ENCODE measurements around the gene OR2A7. TPM values are rescaled to one million over a fixed set of nuclear protein-coding genes. Genes with fewer than 3 reads are reported as not detected.
"Not testable (repeated sequence)": the region's sequence is repeated elsewhere in the genome, so short reads cannot be mapped to it uniquely, and the experiment has no call there.

The OR2A7 gene, protein sequence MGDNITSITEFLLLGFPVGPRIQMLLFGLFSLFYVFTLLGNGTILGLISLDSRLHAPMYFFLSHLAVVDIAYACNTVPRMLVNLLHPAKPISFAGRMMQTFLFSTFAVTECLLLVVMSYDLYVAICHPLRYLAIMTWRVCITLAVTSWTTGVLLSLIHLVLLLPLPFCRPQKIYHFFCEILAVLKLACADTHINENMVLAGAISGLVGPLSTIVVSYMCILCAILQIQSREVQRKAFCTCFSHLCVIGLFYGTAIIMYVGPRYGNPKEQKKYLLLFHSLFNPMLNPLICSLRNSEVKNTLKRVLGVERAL
- 0.22 and 0.25 TPM in 2 replicates for total RNA-seq (2012; rRNA removed)

DNA sequence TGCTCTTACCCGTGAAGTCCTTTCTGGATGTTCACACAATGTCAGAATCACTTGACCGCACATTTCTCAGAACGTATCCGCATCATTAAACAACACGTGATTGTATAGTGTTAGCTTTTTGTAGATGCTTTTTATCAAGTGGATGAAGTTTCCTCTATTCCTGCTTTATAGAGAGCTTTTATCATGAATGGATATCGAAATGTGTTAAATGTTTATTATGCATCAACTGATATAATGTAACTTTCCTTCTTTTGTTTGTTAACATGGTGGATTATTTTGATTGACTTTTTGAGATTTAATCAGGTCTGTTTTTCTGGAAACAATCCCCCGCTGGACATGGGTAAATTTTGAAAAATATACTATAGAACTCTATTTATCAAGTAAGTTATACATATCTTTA is at the start of gene OR2A7:
TSS of gene OR2A7 (minus strand) at position 101 of the 400 bp plus-strand sequence. CDS start 5,164 bp downstream, outside the sequence.
- not testable (repeated sequence) for H3K4me2 ChIP-seq (ENCODE audit: low read length); H3K36me3 ChIP-seq (ENCODE audit: insufficient read depth, low read length); H3K9ac ChIP-seq (ENCODE audit: low read depth, low read length); H3K9me3 ChIP-seq (replicated peaks; ENCODE audit: low read length); H3K27me3 ChIP-seq (ENCODE audit: control insufficient read depth, insufficient read depth, low read length); H3K4me3 ChIP-seq (ENCODE audit: low read length); H3K4me1 ChIP-seq (ENCODE audit: control insufficient read depth, insufficient read depth, low read length)

- not testable (repeated sequence) for H3K9me3 ChIP-seq (replicated peaks; ENCODE audit: low read length); H3K27me3 ChIP-seq (ENCODE audit: control insufficient read depth, insufficient read depth, low read length); H3K36me3 ChIP-seq (ENCODE audit: insufficient read depth, low read length); H3K4me2 ChIP-seq (ENCODE audit: low read length); H3K9ac ChIP-seq (ENCODE audit: low read depth, low read length); H3K4me1 ChIP-seq (ENCODE audit: control insufficient read depth, insufficient read depth, low read length); H3K4me3 ChIP-seq (ENCODE audit: low read length)
These were observed 47.4 kb upstream of the OR2A7 start, which contains the start of gene OR2A1 for GRCh38 chr7:144311872-144312469. OR2A1 (plus strand) TSS chr7:144312419; CDS start chr7:144318125, 5,706 bp downstream.

DNA sequence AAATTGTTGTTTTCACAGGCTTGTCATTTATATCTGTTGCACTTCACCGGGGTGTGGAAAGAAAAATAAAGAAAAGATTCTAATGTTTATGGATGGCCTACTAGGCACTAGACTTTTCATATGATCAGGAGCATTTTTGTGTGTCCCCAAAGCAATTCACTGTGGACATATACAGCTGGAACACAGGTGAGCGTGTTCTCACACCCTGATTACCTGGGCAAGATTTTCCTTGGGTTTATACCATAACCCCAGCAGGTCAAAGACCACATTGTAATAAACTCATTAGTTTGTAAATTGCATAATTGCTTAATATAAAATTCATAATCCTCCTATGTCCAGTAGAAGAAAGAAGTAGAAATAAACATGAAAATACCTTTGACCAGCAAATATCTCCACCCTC is 46.6 kb upstream of the OR2A7 start:
- H3K9ac ChIP-seq (ENCODE audit: low read depth, low read length); H3K27me3 ChIP-seq (ENCODE audit: control insufficient read depth, insufficient read depth, low read length); H3K4me3 ChIP-seq (ENCODE audit: low read length); H3K4me2 ChIP-seq (ENCODE audit: low read length); H3K9me3 ChIP-seq (replicated peaks; ENCODE audit: low read length); H3K4me1 ChIP-seq (ENCODE audit: control insufficient read depth, insufficient read depth, low read length); H3K36me3 ChIP-seq (ENCODE audit: insufficient read depth, low read length): not testable (repeated sequence)

GRCh38 chr7:144309702-144310101 is 45.1 kb upstream of the OR2A7 start:
- not testable (repeated sequence) for H3K4me1 ChIP-seq (ENCODE audit: control insufficient read depth, insufficient read depth, low read length); H3K9me3 ChIP-seq (replicated peaks; ENCODE audit: low read length); H3K4me3 ChIP-seq (ENCODE audit: low read length); H3K36me3 ChIP-seq (ENCODE audit: insufficient read depth, low read length); H3K9ac ChIP-seq (ENCODE audit: low read depth, low read length); H3K4me2 ChIP-seq (ENCODE audit: low read length); H3K27me3 ChIP-seq (ENCODE audit: control insufficient read depth, insufficient read depth, low read length)

GRCh38 chr7:144305156-144305555 is 40.6 kb upstream of the OR2A7 start:
- H3K9me3 ChIP-seq (replicated peaks; ENCODE audit: low read length); H3K4me2 ChIP-seq (ENCODE audit: low read length); H3K4me3 ChIP-seq (ENCODE audit: low read length); H3K4me1 ChIP-seq (ENCODE audit: control insufficient read depth, insufficient read depth, low read length); H3K36me3 ChIP-seq (ENCODE audit: insufficient read depth, low read length); H3K9ac ChIP-seq (ENCODE audit: low read depth, low read length); H3K27me3 ChIP-seq (ENCODE audit: control insufficient read depth, insufficient read depth, low read length): not testable (repeated sequence)

DNA sequence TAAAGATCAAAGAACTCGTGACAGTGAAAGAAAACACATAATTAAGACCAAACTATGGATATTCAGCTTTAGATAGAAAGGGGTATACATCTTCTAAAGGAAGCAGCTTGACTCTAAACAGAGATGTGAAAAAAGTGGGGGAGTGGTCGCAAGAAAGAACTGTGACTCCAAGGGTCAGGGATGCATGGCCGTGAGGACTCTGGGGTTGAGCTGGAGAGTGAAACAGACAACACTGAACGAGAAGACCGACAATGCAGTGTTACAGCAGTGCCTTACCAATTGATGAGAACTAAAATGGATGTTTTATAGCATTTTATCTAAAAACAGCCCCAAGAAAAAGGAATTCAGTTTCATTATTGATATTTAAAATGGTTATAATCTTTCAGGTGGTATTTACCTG is 39.0 kb upstream of the OR2A7 start:
- H3K9ac ChIP-seq (ENCODE audit: low read depth, low read length); H3K9me3 ChIP-seq (replicated peaks; ENCODE audit: low read length); H3K36me3 ChIP-seq (ENCODE audit: insufficient read depth, low read length); H3K4me1 ChIP-seq (ENCODE audit: control insufficient read depth, insufficient read depth, low read length); H3K4me3 ChIP-seq (ENCODE audit: low read length); H3K27me3 ChIP-seq (ENCODE audit: control insufficient read depth, insufficient read depth, low read length); H3K4me2 ChIP-seq (ENCODE audit: low read length): not testable (repeated sequence)

- not testable (repeated sequence) for H3K9me3 ChIP-seq (replicated peaks; ENCODE audit: low read length); H3K4me3 ChIP-seq (ENCODE audit: low read length); H3K27me3 ChIP-seq (ENCODE audit: control insufficient read depth, insufficient read depth, low read length); H3K36me3 ChIP-seq (ENCODE audit: insufficient read depth, low read length); H3K4me1 ChIP-seq (ENCODE audit: control insufficient read depth, insufficient read depth, low read length); H3K9ac ChIP-seq (ENCODE audit: low read depth, low read length); H3K4me2 ChIP-seq (ENCODE audit: low read length)
These were observed 38.1 kb upstream of the OR2A7 start for GRCh38 chr7:144302578-144303303.

DNA sequence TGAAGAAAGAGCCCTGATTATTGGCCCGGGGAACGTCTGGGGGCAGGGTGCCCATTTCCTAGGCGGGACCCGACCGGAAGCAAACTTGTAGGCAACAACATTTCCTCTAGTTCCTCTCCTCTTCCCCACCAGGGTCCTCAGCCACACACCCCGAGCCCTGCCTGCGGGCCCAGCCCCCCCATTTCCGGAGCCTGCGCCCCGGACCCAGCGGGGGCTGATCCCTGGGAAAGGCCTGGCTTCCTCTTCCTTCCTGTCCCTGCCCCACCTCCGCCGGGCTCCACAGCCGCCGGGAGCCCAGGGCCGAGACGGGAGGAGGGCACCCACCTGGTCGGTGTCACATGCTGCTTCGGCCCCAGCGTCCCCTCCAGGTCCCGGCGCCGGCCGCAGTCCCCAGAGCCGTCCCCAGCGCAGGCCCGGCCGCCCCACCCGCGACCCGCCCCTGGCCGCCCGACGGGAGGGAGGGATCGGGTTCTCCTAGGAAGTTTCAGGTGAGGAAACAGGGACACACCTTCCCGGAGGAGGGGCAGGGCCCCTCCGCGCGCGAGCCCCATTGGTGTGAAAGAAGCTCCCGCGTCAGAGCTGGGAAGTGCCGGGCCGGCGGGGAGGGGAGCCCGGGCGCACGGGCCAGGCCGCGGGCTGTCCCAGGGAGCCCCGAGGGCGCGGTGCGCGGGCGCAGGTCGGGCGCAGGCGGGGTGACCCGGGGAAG is 29.4 kb upstream of the OR2A7 start:
- not testable (repeated sequence) for H3K4me2 ChIP-seq (ENCODE audit: low read length); H3K36me3 ChIP-seq (ENCODE audit: insufficient read depth, low read length); H3K9ac ChIP-seq (ENCODE audit: low read depth, low read length); H3K4me3 ChIP-seq (ENCODE audit: low read length); H3K27me3 ChIP-seq (ENCODE audit: control insufficient read depth, insufficient read depth, low read length); H3K9me3 ChIP-seq (replicated peaks; ENCODE audit: low read length); H3K4me1 ChIP-seq (ENCODE audit: control insufficient read depth, insufficient read depth, low read length)

- H3K9me3 ChIP-seq (replicated peaks; ENCODE audit: low read length); H3K4me1 ChIP-seq (ENCODE audit: control insufficient read depth, insufficient read depth, low read length); H3K4me2 ChIP-seq (ENCODE audit: low read length): not testable (repeated sequence)
These were observed 28.0 kb upstream of the OR2A7 start for GRCh38 chr7:144292384-144293161.

GRCh38 chr7:144291607-144292006 is 27.0 kb upstream of the OR2A7 start:
- H3K4me3 ChIP-seq (ENCODE audit: low read length); H3K4me1 ChIP-seq (ENCODE audit: control insufficient read depth, insufficient read depth, low read length); H3K9ac ChIP-seq (ENCODE audit: low read depth, low read length); H3K36me3 ChIP-seq (ENCODE audit: insufficient read depth, low read length); H3K27me3 ChIP-seq (ENCODE audit: control insufficient read depth, insufficient read depth, low read length); H3K9me3 ChIP-seq (replicated peaks; ENCODE audit: low read length); H3K4me2 ChIP-seq (ENCODE audit: low read length): not testable (repeated sequence)

More at GRCh38 chr7:144292384-144293161, 28.0 kb upstream of the OR2A7 start:
- H3K4me3 ChIP-seq (ENCODE audit: low read length); H3K27me3 ChIP-seq (ENCODE audit: control insufficient read depth, insufficient read depth, low read length); H3K9ac ChIP-seq (ENCODE audit: low read depth, low read length); H3K36me3 ChIP-seq (ENCODE audit: insufficient read depth, low read length): not testable (repeated sequence)
